Measurements from ENCODE around the gene LFNG.
"Not testable (repeated sequence)": the region's sequence is repeated elsewhere in the genome, so short reads cannot be mapped to it uniquely, and the experiment has no call there.

The LFNG gene

DNA sequence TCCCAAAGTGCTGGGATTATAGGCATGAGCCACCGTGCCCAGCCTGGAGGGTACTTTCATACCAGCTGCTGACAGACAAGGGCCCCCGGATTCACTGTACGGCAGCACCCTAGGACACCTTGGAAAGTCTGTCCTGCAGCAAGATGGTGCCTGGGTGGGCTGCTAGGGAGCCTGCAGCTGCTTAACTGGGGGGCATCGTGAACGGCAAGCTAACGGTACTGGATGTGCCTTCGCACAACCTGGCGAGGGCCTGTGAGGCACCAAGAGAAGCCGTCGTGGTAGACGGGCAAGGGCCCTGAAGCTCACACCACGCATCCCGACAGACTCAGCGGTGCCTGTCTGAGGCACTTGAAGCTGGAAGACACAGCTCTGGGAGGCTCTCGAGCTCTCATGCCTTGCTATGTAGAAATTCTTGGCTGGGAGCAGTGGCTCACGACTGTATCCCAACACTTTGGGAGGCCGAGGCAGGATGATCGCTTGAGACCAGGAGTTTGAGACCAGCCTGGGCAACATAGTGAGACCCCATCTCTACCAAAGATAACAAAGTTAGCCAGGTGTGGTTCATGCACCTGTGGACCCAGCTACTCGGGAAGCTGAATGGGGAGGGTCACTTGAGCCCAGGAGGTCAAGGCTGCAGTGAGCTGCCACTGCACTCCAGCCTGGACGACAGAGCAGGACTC, 26.3 kb downstream of the LFNG start:
- DNase-seq (ENCODE audit: low spot score), result no peak

DNA sequence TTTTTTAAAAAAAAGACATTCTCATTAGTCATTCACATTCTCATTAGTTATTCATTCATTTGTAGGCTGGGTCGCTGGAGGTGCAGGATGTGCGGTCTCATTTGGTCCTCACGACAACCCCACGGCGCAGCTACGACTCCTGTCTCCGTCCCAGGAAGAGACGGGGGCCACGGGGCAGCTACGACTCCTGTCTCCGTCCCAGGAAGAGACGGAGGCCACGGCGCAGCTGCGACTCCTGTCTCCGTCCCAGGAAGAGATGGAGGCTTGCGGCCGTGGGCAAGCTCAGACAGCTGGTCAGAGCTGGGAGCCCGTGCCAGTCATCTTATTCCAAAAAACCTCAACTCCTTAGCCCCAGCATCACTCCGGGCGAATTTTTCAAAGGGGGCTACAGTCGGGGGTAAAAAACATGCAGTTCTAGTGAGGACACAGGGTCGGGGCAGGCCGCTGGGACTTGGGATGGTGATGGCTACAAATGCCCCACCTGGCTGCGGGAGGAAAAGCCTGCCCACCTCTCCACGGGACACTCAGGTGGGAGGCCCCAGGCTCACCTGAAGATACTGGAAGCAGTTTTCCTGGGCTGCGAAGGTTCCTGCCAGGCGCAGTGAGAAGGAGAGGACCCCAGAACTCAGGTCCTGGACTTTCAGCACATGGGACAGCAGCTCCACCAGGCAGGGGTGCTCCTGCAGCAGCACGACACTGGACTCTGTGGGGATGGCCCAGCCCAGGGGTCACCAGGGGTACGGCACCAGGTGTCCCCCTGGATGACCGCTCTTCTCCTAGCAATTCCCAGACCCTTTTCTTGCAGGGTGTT, 27.4 kb downstream of the LFNG start:
- no peak for DNase-seq (ENCODE audit: low spot score)

DNA sequence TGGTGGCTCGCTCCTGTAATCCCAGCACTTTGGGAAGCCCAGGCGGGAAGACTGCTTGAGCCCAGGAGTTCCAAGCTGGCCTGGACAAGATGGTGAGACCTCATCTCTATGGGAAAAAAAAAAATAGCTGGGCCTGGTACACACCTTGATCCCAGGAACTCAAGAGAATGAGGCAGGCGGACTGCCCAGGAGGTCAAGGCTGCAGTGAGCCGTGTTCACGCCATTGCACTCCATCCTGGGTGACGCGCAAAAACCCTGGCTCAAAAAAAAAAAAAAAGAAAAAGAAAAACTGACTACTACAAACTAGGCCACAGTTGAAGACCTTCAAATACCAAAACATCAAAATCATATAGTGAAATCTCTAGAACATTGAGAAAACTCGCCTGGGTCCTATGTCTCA, 31.8 kb downstream of the LFNG start:
- no peak for DNase-seq (ENCODE audit: low spot score)

DNA sequence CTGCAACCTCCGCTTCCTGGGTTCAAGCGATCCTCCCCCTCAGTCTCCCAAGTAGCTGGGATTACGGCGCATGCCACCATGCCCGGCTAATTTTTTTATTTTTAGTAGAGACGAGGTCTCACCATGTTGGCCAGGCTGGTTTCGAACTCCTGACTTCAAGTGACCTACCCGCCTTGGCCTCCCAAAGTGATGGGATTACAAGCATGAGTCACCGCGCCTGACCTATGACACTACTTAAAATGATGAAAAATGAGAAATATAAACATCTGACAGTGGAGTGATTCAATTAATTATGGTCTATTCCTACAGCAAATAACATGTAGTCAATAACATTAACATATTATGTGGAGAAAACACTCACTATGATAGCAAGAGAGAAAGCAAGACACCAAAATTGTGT, 33.5 kb downstream of the LFNG start:
- no peak for DNase-seq (ENCODE audit: low spot score)

DNA sequence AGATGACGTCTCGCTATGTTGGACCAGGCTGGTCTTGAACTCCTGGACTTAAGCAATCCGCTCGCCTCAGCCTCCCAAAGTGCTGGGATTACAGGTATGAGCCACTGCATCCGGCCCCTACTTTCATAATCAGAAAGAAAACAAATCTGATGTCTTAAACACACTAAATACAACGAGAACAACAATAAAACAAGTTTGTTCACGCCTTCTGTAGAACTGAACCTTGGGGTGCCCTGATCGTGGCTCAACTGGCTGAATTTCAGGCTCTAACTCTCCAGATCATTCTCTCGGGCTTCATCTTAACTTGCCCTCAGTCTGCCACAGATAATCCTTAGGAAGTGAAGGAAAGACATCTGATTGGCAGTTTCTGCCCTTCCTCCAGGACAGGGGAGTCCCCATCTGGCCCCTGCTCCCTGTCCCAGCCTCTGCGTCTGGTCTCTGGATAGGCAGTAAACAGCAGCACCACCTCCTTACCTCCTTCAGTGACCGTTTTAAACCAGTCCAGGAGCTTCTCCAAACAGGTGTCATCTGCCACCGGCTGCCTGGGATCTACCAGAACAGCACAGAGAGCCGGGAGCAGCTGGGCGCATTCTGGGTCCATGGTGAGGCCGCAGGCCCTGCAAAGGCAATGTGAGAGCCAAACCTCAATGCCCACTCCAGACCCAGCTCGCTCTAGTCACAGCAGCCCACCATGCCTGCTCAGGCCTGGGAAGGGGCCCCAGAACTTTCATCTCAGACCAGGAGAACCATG, 34.4 kb downstream of the LFNG start:
- no peak for DNase-seq (ENCODE audit: low spot score)

DNA sequence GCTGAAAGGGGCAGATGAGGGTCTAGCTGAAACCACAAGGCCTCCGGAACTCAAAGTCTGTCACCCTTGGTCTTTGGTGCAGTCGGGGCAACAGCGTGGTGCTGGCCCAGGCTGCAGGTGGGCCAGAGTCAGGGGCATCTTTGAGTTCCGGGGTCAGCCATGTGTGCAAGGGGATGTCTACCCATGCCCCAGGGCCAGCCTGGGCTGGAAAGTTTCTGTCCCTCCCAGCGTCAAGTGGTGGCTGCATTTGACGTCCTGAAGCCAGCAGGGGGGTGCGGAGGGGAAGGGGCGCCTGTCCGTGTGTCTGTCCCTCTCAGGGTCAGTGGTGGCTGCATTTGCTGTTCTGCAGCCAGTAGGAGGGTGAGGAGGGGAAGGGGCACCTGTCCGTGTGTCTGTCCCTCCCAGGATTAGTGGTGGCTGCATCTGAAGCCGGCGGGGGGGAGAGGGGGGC, 35.1 kb downstream of the LFNG start:
- DNase-seq (ENCODE audit: low spot score), result no peak

DNA sequence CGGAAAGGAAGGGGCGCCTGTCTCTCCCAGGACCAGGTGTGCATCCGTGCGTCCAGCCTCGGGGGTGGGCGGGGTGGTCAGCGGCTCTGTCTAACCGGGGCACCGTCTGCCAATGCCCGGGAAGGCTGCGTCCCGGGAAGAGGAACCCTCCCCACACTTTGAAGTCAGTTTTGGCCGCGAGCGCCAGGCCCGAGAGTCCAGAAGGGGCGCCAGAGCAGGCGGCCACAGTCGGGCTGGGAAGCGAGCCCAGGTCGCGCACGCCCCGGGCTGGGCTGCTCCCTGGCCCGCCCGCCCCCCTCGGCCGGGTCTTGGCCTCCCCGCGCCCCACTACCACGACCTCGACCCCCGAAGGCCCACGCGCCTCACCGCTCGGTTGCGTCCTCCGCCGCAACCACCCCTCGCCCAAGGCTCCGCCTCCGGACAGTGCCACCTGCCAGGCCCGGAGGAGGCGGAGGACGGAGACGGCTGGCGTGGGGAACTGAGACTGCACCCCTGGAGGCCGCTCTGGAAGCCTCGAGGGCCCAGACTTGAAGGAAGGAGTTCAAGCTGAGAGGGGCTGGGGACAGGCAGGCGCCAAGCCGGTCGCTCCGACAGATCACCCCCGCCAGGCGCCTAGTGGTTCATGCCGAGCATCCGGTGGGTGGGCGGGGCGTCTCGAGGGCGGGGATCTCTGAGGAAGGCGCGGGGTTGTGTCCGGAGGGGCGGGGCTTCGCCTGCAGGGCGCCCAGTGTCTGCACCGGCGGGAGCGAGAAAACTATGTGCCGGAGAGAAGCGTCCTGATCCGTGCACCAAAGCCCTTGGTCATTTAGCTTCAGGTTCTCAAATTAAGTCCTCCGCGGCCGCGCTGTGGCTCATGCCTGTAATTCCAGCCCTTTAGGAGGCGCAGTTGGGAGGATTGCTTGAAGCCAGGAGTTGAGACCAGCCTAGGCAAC, 35.8 kb downstream of the LFNG start, which contains the start of gene BRAT1:
BRAT1 (minus strand) TSS at position 404 of the 932 bp plus-strand sequence. CDS start 1,093 bp downstream, outside the sequence.
- peak; percentile 89 for DNase-seq (ENCODE audit: low spot score)

DNA sequence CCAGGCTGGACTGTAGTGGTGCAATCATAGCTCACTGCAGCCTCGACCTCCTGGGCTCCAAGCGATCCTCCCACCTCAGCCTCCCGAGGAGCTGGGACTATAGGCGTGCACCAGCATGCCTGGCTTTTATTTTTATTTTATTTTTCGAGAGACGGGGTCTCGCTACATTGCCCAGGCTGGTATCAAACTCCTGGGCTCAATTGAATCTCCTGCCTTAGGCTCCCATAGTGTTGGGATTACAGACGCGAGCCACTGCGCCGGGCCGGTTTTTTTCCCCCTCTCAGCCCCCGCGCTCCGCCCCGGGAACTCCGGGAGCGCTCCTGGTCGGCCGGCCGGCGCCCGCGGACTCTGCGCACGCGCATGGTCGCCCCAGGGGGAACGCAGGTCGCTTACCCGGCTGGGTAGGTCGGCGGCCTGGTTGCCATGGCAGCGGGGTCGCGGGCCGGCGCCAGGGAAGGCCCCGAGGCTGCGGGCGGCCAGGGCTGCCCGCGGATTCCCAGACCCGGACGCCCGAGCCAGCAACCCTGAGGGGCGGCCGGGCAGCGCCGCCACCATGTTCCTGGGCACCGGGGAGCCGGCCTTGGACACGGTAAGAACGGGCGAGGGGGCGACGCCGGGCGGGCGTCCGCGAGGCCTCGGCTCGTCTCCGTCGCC, 39.2 kb downstream of the LFNG start, which contains the start of gene IQCE:
IQCE (plus strand) TSS at position 351 of the 654 bp plus-strand sequence; CDS start at position 554, 203 bp downstream.
- peak; percentile 72 for DNase-seq (ENCODE audit: low spot score)

DNA sequence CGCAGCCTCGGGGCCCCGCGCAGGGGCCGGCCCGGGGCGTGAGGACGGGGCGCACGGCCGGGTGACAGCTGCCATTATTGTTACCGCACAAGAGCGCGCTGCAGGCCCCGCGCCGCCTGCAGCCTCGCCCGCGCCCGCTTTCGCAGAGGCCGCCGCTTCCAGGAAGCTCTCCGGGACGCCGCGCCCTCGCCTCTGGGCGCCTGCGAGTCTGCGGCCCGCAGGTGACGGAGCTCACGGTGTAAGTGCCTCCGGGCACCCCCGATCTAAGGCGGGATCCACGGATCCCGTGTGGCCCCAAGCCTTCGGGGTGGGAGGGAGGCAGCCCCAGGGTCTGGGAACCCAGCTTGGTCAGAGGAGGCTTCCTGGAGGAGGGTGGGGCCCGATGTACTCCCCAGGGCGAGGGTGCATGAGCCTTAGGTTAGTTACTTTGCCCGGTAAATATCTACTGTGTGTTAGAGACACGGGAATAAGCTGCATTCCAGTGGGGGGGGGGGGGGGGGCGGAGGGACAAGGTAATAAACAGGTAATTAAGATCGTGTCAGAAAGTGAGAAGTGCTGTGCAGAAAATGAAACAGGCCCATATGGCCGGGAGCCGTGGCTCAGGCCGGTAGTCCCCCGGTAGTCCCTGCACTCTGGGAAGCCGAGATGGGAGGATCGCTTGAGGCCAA, 39.8 kb downstream of the LFNG start:
- no peak for DNase-seq (ENCODE audit: low spot score)

DNA sequence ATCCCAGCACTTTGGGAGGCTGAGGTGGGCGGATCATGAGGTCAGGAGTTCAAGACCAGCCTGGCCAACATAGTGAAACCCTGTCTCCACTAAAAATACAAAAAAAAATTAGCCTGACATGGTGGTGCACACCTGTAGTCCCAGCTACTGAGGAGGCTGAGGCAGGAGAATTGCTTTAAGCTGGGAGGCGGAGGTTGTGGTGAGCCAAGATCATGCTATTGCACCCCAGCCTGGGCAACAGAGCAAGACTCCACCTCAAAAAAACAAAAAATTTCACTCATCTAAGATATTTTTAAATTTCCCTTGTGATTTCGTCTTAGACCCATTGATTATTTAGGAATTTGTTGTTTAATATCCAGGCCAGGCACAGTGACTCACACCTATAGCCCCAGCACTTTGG, 44.4 kb downstream of the LFNG start:
- DNase-seq (ENCODE audit: low spot score), result not testable (repeated sequence)

DNA sequence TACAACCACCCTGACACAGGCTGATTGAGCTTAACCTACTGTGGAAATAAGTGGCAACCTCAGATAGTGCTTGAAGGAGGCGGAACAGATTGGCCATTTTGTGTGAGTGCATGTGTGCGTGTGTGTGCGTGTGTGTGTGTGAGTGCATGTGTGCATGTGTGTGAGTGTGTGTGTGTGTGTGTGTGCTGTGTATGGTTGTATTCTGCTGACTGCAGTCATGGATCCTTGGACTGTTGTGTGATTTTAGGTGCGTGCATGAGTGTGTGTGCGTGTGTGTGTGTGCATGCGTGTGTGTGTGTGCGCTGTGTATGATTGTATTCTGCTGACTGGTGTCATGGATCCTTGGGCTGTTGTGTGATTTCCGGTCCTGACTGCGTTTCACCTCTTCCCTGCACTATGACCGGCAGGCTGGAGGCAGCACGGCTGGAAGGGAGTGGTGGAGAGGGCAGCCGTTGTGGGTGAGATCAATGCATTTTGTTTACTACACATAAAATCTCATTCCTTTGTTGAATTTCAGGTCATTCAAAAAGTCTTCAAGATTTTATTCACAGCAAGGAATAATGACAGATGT, 45.5 kb downstream of the LFNG start:
- DNase-seq (ENCODE audit: low spot score), result no peak

DNA sequence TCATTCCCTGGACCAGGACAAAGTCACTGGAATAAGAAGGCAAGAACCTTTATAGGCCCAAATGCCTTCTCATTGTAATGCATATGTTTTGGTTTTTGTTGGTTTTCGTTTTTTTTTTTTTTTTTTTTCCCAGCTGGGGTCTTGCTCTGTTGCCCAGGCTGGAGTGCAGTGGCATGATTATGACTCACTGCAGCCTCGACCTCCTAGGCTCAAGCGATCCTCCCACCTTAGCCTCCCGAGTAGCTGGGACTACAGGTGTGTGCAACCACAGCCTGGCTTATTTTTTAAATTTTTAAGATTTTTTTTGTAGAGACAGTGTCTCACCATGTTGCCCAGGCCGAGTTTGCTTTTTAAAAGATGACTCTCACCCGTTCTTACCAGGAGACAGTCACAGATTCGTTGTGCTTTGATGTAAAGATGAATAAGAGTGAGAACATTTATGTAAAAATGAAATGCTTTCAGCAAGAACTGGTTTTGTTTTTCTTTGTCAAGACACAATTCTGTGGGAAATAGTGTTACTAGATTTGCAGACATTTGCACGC, 46.8 kb downstream of the LFNG start:
- DNase-seq (ENCODE audit: low spot score), result no peak

DNA sequence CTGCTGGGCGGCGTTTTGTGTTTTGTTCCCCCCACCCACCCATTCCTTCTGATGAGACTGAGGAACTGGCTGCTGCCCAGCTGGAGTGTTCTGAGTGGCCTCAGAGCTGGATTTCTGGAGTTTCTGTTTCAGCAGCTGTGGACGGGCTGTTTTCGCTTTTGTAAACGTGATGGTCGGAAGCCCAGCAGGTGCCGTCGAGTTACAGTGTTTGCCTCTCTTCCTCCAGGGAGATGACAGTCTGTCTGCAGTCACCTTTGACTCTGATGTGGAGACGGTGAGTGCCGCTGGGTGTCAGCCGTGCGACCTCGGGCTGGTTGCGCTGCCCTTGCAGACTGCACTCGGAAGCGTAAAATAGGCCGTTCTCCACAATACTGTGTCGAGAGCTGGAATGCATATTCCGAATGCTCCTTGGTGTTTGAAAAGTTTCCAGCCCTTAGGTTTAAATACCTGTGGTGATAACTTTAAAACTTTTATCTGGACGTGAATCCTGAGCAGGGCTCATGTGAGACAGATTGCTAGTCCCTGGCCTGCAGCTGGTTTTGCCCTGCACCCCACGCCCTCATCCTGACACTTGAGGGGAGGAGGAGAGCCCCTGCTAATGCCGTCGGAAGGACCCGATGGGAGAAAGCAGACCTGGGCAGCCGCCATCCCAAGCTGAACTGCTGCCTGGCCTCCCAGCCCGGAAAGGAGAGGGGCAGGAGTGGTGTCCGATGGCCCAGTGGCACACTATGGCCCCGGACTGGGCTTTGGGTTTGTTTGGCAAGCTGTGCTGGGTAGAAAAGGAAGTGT, 47.5 kb downstream of the LFNG start:
- no peak for DNase-seq (ENCODE audit: low spot score)

DNA sequence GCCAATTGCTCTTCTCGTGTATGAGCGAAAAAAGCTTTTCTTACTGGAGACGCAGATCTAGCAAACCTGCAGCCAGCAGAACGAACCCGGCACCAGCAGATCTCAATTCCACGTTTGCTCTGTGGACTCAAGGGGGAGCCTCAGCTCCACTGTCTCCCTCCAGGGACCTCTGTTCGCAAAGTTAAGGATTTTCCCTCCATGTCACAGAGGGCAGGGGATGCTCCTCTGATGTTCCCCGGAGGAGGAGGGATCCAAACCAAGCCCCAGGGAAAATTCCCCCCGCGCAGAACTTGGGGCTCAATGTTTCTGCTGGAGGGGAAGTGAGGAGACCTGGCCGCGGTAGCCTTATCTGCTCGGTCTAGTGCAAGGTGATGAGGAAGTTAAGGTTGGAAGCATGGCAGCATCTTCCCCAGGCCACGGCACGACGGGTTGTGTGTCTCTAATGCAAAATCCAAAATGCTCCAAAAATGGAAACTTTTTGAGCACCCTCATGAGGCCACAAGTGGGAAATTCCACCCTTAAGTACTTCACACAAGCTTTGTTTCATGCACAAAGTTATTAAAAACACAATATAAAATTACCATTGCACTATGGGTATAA, 48.2 kb downstream of the LFNG start:
- peak; percentile 58 for DNase-seq (ENCODE audit: low spot score)

DNA sequence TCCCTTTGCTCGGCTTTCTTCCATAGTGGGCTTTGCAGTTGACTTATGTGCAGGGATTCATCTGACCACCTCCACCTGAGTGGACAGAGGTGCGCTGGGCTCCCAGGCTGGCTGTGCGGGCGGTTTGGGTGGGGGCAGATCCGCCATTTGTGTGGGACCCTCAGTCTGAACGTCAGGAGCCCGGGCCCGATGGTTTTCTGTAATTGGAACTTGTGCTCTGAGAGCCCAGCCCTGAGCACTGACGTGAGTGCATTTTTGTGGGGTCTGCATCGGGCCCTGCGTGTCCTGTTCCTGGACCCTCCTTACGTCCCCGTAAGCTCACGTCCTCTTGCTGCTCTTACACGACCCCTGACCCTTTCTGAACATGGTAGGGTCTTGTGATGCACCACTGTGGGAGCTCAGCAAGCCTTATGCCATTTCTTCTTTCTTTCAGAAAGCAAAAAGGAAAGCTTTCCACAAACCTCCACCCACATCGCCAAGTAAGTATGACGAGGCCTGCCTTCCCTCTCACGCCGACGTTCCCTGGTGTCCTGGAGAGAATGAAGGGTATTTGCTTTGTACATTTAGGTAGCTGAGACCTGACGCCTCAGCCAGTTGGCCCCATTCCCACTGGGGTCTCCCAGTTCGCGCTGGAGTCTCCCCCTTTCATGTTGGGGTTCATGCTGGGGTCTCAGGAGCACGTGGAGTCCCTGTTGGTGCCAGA, 49.1 kb downstream of the LFNG start:
- no peak for DNase-seq (ENCODE audit: low spot score)

DNA sequence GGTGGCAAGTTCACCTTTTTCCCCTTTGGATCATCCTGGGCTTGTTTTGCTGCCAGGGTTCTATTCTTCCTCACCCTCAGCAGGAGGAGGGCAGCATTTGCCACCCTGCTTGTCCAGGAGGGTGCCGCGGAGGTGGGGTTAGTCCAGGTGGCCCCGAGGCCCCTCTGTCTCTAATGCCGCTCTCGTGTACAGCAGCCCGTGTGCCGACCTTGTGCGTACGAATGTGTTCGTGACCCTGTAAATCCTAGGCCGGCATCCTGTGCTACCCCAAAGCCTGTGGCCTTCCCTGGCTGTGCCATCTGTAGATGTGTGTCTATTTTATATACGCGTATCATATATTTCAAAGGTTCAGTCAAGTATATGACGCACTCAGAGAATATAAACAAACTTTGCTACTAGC, 49.8 kb downstream of the LFNG start:
- DNase-seq (ENCODE audit: low spot score), result no peak

DNA sequence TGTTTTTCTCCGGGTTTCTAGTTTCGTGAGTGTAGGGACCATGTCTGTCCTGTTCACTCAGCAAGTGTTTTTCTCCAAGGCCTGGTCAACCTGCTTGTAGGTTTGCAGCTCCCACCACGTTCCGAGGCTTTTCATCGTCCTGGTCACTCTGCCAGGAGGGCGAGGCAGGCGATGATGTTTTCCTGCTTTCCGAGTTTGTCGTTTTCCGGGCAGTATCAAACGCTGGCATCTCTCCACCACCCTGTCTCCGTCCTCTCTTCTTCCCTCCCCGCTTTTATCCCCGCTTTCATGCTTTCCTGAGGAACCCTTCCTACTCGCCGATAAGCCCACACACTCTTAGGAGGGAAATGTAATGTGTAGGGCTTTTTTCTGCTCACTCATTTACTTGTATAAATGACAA, 50.4 kb downstream of the LFNG start:
- no peak for DNase-seq (ENCODE audit: low spot score)

DNA sequence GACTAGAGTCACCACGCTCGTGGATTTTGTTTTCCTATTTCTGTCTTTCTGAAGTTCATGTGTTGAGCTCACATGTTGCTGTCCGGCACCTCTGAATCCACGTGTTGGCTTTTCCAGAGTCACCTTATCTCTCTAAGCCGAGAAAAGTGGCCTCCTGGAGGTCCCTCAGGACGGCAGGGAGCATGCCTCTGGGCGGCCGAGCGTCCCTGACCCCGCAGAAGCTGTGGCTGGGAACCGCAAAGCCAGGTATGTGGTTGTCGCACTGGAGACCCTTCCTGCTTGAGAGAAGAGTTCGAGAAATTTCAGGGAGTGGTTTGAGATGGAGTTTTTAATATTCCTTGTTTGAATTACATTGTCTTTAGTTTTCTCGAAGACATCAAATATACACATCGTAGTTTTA, 51.8 kb downstream of the LFNG start:
- no peak for DNase-seq (ENCODE audit: low spot score)

All from pons (tissue), 1 donor.